ENCODE measurements around the gene CHN2.

GRCh38 chr7:29275018-29275318 is 80.4 kb downstream of the CHN2 start:
- no peak for TF ChIP-seq CTCF (IDR thresholded peaks at IDR 0.05; ENCODE audit: low read depth, low read length)
- TF ChIP-seq POLR2A (IDR thresholded peaks at IDR 0.05; ENCODE audit: extremely low read depth, insufficient read length) = no peak
- no peak for TF ChIP-seq MAX (IDR thresholded peaks at IDR 0.05; ENCODE audit: low read depth, low read length)
